IgD-negative memory B cell (primary cell): ENCODE measurements around the gene ADGRG4. TPM values are rescaled to one million over a fixed set of nuclear protein-coding genes. Genes with fewer than 3 reads are reported as not detected.
A peak's percentile ranks its signal among the peaks of the same experiment; 100 is the strongest.
"Not testable (repeated sequence)": the region's sequence is repeated elsewhere in the genome, so short reads cannot be mapped to it uniquely, and the experiment has no call there.

Source experiments
- H3K27ac Mint-ChIP-seq, 3 donors: one replicate each; pipeline ENCODE4 v1.8.0; 2020 to 2022; ENCODE audit warnings: mild to moderate bottlenecking in 3 of 3, mixed read lengths in 3 of 3, moderate library complexity in 1 of 3
- H3K27me3 Mint-ChIP-seq: one replicate; pipeline ENCODE4 v1.8.0; 2021; ENCODE audit warnings: mixed read lengths
- H3K36me3 Mint-ChIP-seq: one replicate; pipeline ENCODE4 v1.8.0; 2020; ENCODE audit warnings: mild to moderate bottlenecking, mixed read lengths
- H3K4me1 Mint-ChIP-seq, 3 donors: one replicate each; pipeline ENCODE4 v1.8.0; 2020 to 2022; ENCODE audit warnings: mixed read lengths in 3 of 3, mild to moderate bottlenecking in 1 of 3
- H3K4me3 Mint-ChIP-seq, 4 donors: one replicate each; pipeline ENCODE4 v1.8.0; 2020 to 2022; ENCODE audit warnings: mild to moderate bottlenecking in 4 of 4, mixed read lengths in 4 of 4, moderate library complexity in 3 of 4
- H3K9me3 Mint-ChIP-seq, 3 donors: one replicate each; pipeline ENCODE4 v1.8.0; 2020 to 2021; ENCODE audit warnings: mixed read lengths in 3 of 3, mild to moderate bottlenecking in 1 of 3
- polyA plus RNA-seq: library from polyadenylated mRNA; unstranded; fragments of 300-500 nt; fragmentation: Illumina TruSeq; gene quantifications from one replicate; pipeline ENCODE4 v1.2.3, GENCODE V29; 2021

Gene ADGRG4
- polyA plus RNA-seq = not detected

GRCh38 chrX:136300721-136301120 is at the start of gene ADGRG4:
ADGRG4 (plus strand) TSS chrX:136300963; CDS start chrX:136308778, 7,815 bp downstream.
- H3K4me1 Mint-ChIP-seq, H3K4me3 Mint-ChIP-seq, H3K9me3 Mint-ChIP-seq, H3K27ac Mint-ChIP-seq, H3K36me3 Mint-ChIP-seq: not testable (repeated sequence)
- H3K27me3 Mint-ChIP-seq = peaks cover 12% of the 10 kb centered on the region

- peaks cover 0 to 5% (median 5%) of the 10 kb centered on the region in 3 donors for H3K4me1 Mint-ChIP-seq
- H3K36me3 Mint-ChIP-seq = no peaks in the 10 kb centered on the region
- peak within 1 kb of the TSS; percentile 85 to 92 (median 88) for H3K4me3 Mint-ChIP-seq
- H3K27me3 Mint-ChIP-seq = no peaks in the 10 kb centered on the region
- no peaks in the 10 kb centered on the region for H3K9me3 Mint-ChIP-seq
- H3K27ac Mint-ChIP-seq = peak within 1 kb of the TSS; percentile 61 to 92 (median 91)
These were observed 49.4 kb upstream of the ADGRG4 start, which contains the start of gene MAP7D3 for GRCh38 chrX:136251041-136251991. MAP7D3 (minus strand) TSS chrX:136251400; CDS start chrX:136251358, 42 bp downstream.

- Mint-ChIP-seq H3K4me3 (no peak overlapping the region), H3K27me3 (no peaks in the 10 kb centered on the region), H3K4me1 (peaks cover 0 to 5% (median 4%) of the 10 kb centered on the region in 3 donors), H3K36me3 (no peaks in the 10 kb centered on the region), H3K9me3 (no peaks in the 10 kb centered on the region), H3K27ac (no peak overlapping the region)
These were observed 45.2 kb upstream of the ADGRG4 start for GRCh38 chrX:136255541-136255940.

- Mint-ChIP-seq H3K27ac (no peak overlapping the region), H3K27me3 (no peaks in the 10 kb centered on the region)
These were observed 44.7 kb upstream of the ADGRG4 start for GRCh38 chrX:136256026-136256425.

GRCh38 chrX:136258951-136259350 is 41.8 kb upstream of the ADGRG4 start:
- no peak overlapping the region for H3K4me3 Mint-ChIP-seq
- H3K27me3 Mint-ChIP-seq = no peaks in the 10 kb centered on the region
- no peak overlapping the region for H3K27ac Mint-ChIP-seq
- no peaks in the 10 kb centered on the region for H3K36me3 Mint-ChIP-seq
- no peaks in the 10 kb centered on the region for H3K9me3 Mint-ChIP-seq
- H3K4me1 Mint-ChIP-seq = peaks cover 0 to 2% (median 1%) of the 10 kb centered on the region in 3 donors

More at GRCh38 chrX:136256026-136256425, 44.7 kb upstream of the ADGRG4 start:
- Mint-ChIP-seq H3K36me3 (no peaks in the 10 kb centered on the region), H3K4me3 (no peak overlapping the region), H3K9me3 (no peaks in the 10 kb centered on the region), H3K4me1 (peaks cover 0 to 5% (median 4%) of the 10 kb centered on the region in 3 donors)

- Mint-ChIP-seq H3K9me3 (no peaks in the 10 kb centered on the region), H3K4me1 (peaks cover 0 to 2% (median 1%) of the 10 kb centered on the region in 3 donors), H3K27ac (peak overlapping the region in 1 of 3 donors; percentile 22), H3K4me3 (no peak overlapping the region), H3K27me3 (no peaks in the 10 kb centered on the region), H3K36me3 (no peaks in the 10 kb centered on the region)
These were observed 41.2 kb upstream of the ADGRG4 start for GRCh38 chrX:136259543-136259942.

- H3K27ac Mint-ChIP-seq = no peak overlapping the region
- no peak overlapping the region for H3K4me3 Mint-ChIP-seq
- H3K4me1 Mint-ChIP-seq = peaks cover 0 to 2% (median 1%) of the 10 kb centered on the region in 3 donors
- no peaks in the 10 kb centered on the region for H3K27me3 Mint-ChIP-seq
- H3K9me3 Mint-ChIP-seq = no peaks in the 10 kb centered on the region
- no peaks in the 10 kb centered on the region for H3K36me3 Mint-ChIP-seq
These were observed 40.0 kb upstream of the ADGRG4 start for GRCh38 chrX:136260776-136261175.

- Mint-ChIP-seq H3K4me3 (no peak overlapping the region), H3K4me1 (peaks cover 0 to 2% (median 1%) of the 10 kb centered on the region in 3 donors), H3K27ac (peak overlapping the region in 1 of 3 donors; percentile 49), H3K9me3 (no peaks in the 10 kb centered on the region), H3K36me3 (no peaks in the 10 kb centered on the region), H3K27me3 (no peaks in the 10 kb centered on the region)
These were observed 39.4 kb upstream of the ADGRG4 start for GRCh38 chrX:136261321-136261720.

GRCh38 chrX:136262243-136262642 is 38.5 kb upstream of the ADGRG4 start:
- Mint-ChIP-seq H3K27me3 (no peaks in the 10 kb centered on the region), H3K27ac (no peak overlapping the region), H3K36me3 (no peaks in the 10 kb centered on the region), H3K4me3 (no peak overlapping the region), H3K9me3 (no peaks in the 10 kb centered on the region), H3K4me1 (peaks cover 0 to 2% (median 1%) of the 10 kb centered on the region in 3 donors)

- Mint-ChIP-seq H3K27ac (no peak overlapping the region), H3K36me3 (no peaks in the 10 kb centered on the region), H3K27me3 (no peaks in the 10 kb centered on the region), H3K4me1 (peaks cover 0 to 2% (median 1%) of the 10 kb centered on the region in 3 donors), H3K4me3 (no peak overlapping the region), H3K9me3 (no peaks in the 10 kb centered on the region)
These were observed 37.9 kb upstream of the ADGRG4 start for GRCh38 chrX:136262812-136263315.

- Mint-ChIP-seq H3K36me3 (no peaks in the 10 kb centered on the region), H3K4me1 (peaks cover 6 to 7% (median 7%) of the 10 kb centered on the region in 3 donors), H3K27me3 (no peaks in the 10 kb centered on the region), H3K9me3 (no peaks in the 10 kb centered on the region), H3K27ac (no peak overlapping the region), H3K4me3 (no peak overlapping the region)
These were observed 33.9 kb upstream of the ADGRG4 start for GRCh38 chrX:136266828-136267227.

- Mint-ChIP-seq H3K36me3 (no peaks in the 10 kb centered on the region), H3K4me1 (peaks cover 4 to 11% (median 7%) of the 10 kb centered on the region in 3 donors), H3K9me3 (no peaks in the 10 kb centered on the region), H3K27ac (no peak overlapping the region), H3K27me3 (no peaks in the 10 kb centered on the region), H3K4me3 (no peak overlapping the region)
These were observed 32.4 kb upstream of the ADGRG4 start for GRCh38 chrX:136268051-136269048.

- Mint-ChIP-seq H3K36me3 (no peaks in the 10 kb centered on the region), H3K27ac (peak overlapping the region in 1 of 3 donors; percentile 67), H3K4me3 (no peak overlapping the region), H3K9me3 (no peaks in the 10 kb centered on the region), H3K4me1 (peaks cover 4 to 11% (median 7%) of the 10 kb centered on the region in 3 donors), H3K27me3 (no peaks in the 10 kb centered on the region)
These were observed 30.8 kb upstream of the ADGRG4 start for GRCh38 chrX:136269921-136270320.

GRCh38 chrX:136271300-136271699 is 29.5 kb upstream of the ADGRG4 start:
- H3K27ac Mint-ChIP-seq = peak overlapping the region in 1 of 3 donors; percentile 24
- H3K27me3 Mint-ChIP-seq = no peaks in the 10 kb centered on the region
- no peaks in the 10 kb centered on the region for H3K9me3 Mint-ChIP-seq

More at GRCh38 chrX:136271300-136271699, 29.5 kb upstream of the ADGRG4 start:
- H3K36me3 Mint-ChIP-seq = no peaks in the 10 kb centered on the region
- peaks cover 4 to 11% (median 7%) of the 10 kb centered on the region in 3 donors for H3K4me1 Mint-ChIP-seq
- no peak overlapping the region for H3K4me3 Mint-ChIP-seq
